ENCODE measurements around the gene HELZ.
"Not testable (repeated sequence)": the region's sequence is repeated elsewhere in the genome, so short reads cannot be mapped to it uniquely, and the experiment has no call there.

HELZ gene

GRCh38 chr17:67183531-67183930 lies 61.5 kb downstream of the HELZ start:
- no peak for DNase-seq

- no peak for DNase-seq
Observed at GRCh38 chr17:67181825-67182224, 63.2 kb downstream of the HELZ start.

GRCh38 chr17:67180275-67180674 lies 64.7 kb downstream of the HELZ start:
- no peak for DNase-seq

GRCh38 chr17:67178555-67178954 lies 66.4 kb downstream of the HELZ start:
- DNase-seq, result no peak

DNA sequence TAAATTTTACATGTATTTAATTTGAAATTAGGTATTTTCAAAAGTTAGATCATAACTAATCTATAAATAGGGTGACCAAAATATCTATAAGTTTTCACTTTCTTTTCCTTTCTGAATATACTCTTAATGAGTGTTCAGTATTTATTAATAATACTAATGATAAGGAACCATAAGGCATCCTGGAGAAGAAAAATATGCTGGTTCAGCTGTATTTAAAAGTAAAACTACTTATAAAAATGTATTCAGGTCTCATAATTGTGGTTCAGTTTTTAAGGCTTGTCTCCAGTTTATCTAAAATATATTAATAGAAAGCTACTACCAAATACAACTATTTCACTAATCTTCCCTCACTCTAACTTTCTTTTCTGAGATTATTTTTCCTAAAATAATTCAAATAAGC lies 67.3 kb downstream of the HELZ start:
- DNase-seq, result no peak

DNA sequence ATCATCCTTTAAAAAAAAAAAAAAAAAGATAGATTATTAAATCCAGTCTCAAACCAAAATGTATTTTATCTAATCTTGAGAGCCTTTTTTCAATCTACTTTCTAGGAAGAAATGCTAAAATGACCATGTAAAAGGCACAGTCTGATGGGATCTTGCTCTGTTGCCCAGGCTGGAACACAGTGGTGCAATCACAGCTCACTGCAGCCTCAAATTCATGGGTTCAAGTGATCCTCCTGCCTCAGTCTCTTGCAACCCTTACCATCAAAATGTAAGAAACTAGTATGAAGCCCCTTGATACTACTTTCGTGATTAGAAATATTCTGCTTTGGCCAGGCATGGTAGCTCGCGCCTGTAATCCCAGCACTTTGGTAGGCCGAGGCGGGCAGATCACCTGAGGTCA lies 70.8 kb downstream of the HELZ start:
- DNase-seq, result no peak

- no peak for DNase-seq
Observed at GRCh38 chr17:67171560-67171959, 73.4 kb downstream of the HELZ start.

GRCh38 chr17:67168496-67168895 lies 76.5 kb downstream of the HELZ start:
- DNase-seq, result no peak

GRCh38 chr17:67165201-67165600 lies 79.8 kb downstream of the HELZ start:
- no peak for DNase-seq

- no peak for DNase-seq
Observed at GRCh38 chr17:67164302-67164701, 80.7 kb downstream of the HELZ start.

DNA sequence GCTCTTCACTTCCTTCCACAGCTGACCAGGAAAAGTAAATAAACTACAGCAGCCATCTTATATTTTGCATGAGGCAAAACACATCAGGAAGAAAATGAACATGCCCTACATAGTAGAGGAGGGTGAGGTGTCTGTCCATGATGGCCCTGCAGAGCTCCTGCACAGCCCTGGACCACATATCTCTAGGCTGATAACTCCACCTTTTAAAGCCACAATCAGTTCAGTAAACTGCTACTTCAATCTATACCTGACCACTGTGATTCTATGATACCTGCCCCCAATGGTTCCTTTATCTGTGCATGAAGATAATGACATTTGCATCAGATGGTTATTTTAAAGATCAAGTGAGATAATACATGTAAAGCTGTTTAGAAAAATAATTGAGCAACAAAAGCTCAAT lies 82.2 kb downstream of the HELZ start:
- no peak for DNase-seq

- no peak for DNase-seq
Observed at GRCh38 chr17:67161573-67161972, 83.4 kb downstream of the HELZ start.

GRCh38 chr17:67160791-67161190 lies 84.2 kb downstream of the HELZ start:
- DNase-seq, result no peak

DNA sequence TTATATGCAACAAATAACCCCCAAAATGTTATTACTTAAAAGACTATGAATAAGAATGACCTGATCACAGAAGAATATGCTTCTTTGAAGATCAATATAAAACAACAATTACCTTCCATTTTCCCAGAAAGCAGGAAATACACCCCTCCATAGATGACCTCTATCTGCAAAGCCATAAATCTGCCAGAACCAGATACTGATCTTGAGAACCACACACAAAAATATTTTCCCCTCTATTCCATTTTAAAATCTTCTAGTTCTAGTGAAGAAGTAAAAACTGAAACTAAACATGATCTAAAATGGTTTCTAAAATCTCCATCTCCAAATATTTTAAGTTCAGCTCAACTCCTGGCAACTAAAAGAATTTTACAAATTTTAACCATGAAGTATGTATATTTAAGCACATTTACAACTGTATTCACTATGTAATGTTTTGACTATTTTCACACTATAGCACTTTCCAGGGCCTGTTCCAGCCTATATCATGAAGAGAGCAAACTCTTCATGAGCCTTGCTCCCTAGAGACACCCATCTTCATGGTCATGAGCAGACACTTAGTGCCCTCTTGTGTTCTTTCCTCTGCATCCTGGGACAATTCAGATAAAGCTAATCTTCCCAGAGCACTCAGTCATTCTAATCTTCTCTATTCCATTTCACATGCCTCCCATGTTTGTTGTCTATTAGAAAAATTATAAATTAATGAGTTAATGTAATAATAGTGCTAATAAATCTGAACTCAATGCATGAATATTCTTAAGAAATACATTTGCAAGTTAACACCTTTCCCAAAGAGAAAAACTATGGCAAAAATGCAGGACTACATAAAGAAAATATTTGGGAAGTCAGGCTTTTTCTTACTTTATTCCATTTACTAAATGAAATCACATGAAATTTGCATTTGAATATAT lies 87.0 kb downstream of the HELZ start:
- DNase-seq, result peak; percentile 31 to 50

DNA sequence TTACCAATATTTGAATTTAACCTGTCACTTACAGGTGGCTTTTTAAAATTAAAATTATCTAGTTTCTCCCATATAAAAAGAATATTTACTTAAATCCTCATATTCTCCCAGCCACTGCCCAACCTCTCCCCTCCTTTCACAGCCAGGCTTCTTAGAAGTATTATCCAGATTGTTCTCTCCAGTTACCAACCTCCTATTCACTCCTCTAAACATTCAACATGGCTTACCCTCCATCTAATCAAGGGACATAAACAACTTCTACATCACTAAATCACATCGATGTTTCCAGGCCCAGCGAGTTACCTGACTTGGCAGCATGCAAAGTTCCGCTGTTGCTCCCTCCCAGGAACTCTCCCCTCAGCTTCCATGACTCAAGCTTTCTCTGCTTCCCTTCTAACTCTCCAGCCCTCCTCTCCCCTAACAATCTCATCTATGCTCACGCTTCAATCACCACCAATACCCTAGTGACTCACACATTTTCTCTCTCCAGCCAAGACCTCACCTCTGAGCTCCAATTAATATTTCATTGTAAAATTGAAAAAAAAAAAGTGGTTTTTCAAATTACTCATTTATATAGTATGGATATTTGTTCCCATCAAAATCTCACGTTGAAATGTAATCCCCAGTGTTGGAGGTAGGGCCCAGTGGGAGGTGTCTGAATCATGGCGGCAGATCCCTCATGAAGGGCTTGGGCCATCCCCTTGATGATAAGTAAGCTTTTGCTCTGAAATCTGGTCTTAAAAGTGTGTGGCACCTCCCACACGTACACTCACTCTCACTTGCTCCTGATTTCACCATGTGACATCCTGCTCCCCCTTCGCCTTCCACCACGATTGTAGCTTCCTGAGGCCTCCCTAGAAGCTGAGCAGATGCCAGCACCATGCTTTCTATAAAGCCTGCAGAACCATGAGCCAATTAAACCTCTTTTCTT lies 88.5 kb downstream of the HELZ start:
- DNase-seq, result no peak

DNA sequence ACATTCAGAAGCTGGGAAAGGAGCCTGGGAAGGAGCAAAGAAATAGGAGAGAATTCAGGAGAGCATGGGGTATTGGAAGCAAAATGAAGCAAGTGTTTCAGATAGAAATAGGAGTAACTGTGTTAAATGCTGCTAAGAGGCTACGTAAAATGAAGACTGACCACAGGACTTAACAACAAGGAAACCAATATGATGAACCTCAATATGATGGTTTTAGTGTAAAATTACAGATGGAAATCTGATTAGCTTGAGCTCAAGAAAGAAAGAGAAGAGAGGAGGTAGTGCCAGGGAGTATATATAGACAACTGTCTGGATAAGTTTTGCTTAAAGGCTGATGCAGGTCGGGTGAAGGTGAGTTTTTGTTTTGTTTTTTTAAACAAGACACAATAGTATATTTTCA lies 92.2 kb downstream of the HELZ start:
- no peak for DNase-seq

- no peak for DNase-seq
Observed at GRCh38 chr17:67151717-67152116, 93.3 kb downstream of the HELZ start.

DNA sequence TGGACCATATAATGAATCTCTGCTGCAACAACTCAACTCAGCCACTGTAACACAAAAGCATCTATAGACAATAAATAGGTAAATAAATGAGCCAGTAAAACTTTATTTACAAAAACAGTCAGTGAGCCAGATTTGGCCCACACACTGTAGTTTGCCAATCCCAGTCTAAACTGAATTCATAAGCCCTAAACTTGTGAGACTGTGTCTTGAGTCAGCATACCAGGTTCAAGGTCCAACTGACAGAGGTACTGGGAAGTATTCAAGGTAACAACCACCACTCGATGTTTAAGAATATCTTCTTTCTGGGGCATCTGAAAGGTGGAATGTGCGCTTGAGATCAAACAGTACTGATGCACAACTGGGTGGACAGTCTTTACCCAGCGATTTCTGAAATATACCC lies 94.2 kb downstream of the HELZ start:
- DNase-seq, result no peak

DNA sequence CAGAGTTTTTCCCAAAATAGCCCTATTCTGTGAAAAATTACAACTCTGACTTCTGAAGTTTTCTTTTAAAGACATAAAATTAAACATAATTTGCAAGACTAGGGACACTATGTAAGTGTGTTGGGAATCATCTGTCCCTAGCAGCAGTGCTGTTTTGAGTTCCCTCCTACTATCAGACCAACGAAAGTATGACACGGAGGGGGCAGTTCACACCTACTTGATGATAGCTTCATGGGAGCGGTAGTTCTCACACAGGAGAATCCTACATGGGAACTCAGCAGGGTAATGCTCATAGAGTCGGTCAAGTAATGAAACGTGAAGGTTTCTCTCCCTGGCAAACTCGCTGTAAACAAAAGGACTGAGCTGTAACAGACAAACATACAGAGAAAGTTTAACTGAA lies 96.6 kb downstream of the HELZ start:
- no peak for DNase-seq

- no peak for DNase-seq
Observed at GRCh38 chr17:67145183-67145805, 99.7 kb downstream of the HELZ start.

DNA sequence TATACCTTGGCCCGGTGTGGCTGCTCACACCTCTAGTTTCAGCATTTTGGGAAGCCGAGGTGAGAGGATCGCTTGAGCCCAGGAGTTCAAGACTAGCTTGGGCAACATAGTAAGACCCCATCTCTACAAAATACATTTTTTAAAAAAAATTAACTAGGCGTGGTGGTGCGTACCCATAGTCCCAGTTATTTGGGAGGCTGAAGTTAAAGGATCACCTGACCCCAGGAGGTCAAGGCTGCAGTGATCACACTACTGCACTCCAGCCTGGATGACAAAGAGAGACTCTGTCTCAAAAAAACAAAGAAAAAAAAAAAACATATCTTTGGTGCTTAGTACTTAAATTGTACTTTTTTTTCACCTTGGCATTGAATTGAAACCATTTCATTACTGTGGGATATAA lies 101.7 kb downstream of the HELZ start:
- no peak for DNase-seq

GRCh38 chr17:67142030-67142429 lies 103.0 kb downstream of the HELZ start:
- DNase-seq, result not testable (repeated sequence)

All from NCI-H2081 (cell line).